SU-DHL-6 (cell line): ENCODE measurements around the gene PAFAH1B1.

Experiments used
- CTCF ChIP-seq: fragments of 200-600 bp; sonication (generic); IDR thresholded peaks from one replicate; pipeline ENCODE4 v1.5.1; 2017; ENCODE audit warnings: antibody characterized with exemption, mild to moderate bottlenecking, low read length, moderate library complexity; ENCODE audit not compliant: insufficient read depth, poor library complexity, severe bottlenecking
- EZH2phosphoT487 ChIP-seq: fragments of 200-600 bp; sonication (generic), shearing (Covaris generic); conservative IDR thresholded peaks from 2 replicates; pipeline ENCODE4 v1.6.1; 2018; ENCODE audit warnings: mild to moderate bottlenecking, antibody characterized with exemption, low read length, moderate library complexity, mixed read lengths

GRCh38 chr17:2545393-2545792 is 48.1 kb upstream of the PAFAH1B1 start:
- no peak for TF ChIP-seq CTCF
- no peak for TF ChIP-seq EZH2phosphoT487
